Measurements from ENCODE around the gene RNF182.
A peak's percentile ranks its signal among the peaks of the same experiment; 100 is the strongest.
"Not testable (repeated sequence)": the region's sequence is repeated elsewhere in the genome, so short reads cannot be mapped to it uniquely, and the experiment has no call there.

Gene RNF182

GRCh38 chr6:13952101-13952500, 27.3 kb downstream of the RNF182 start:
- FAIRE-seq (no peak), DNase-seq (ENCODE audit: low spot score) (no peak)

DNA sequence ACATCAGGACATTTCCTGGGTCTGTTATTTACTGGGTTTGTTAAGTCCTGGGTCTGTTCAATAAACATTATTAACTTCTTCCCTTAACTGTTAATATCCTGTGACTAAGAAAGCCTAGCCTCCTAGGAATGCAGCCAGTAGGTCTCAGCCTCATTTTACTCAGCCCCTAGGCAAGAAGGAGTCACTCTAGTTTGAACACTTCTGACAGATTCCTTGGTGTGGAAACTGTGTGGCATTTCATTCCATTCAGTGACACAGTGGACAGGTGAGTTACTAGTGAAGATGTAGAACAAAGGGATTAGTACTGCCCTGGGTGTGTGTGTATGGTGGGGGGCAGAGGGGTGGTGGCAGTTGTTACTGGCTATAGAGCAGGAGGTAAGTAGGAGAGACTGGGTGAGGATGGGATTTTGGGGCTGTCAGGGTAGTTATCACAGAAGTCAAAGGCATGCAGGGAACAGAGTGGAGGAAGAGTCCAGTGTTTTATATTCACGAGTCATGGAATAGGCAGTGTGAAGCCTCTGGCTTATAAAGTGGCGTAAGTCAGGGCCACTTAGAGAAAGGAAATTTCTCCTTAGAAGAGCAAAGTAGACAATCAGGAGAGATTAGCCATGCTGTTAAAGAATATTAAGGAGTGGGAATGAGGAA, 28.4 kb downstream of the RNF182 start:
- DNase-seq (ENCODE audit: low spot score), result peak; percentile 22
- no peak for FAIRE-seq

DNA sequence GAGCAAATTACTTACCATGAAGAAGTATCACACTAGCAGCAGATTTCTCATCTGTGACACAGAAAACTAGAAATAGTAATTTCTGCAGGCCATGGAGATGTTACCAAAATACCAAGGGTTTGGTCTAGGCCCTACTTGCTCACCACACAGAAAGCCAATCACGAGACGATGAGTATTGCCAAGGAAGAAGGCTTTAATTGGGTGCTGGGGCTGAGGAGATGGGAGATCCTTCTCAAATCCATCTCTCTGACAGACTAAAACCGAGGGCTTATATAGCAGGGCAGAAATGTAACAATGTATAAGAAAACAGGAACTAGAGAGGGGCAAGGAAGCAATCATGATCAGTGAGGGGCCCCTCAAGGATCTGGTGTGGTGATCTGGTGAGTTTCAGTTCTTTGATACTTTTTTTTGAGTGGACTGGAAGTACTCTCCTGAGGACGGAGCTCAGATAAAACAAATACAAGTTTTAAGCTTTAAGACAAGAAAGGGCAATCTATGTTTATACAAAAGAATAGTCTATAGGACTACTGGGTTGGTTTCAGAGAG, 40.9 kb downstream of the RNF182 start:
- FAIRE-seq (no peak), DNase-seq (ENCODE audit: low spot score) (no peak)

- FAIRE-seq, result no peak
- no peak for DNase-seq (ENCODE audit: low spot score)
Measured at GRCh38 chr6:13971303-13971702, 46.6 kb downstream of the RNF182 start.

- not testable (repeated sequence) for FAIRE-seq; DNase-seq (ENCODE audit: low spot score)
Measured at GRCh38 chr6:13972602-13973001, 47.9 kb downstream of the RNF182 start.

- not testable (repeated sequence) for FAIRE-seq; DNase-seq (ENCODE audit: low spot score)
Measured at GRCh38 chr6:13973422-13973821, 48.7 kb downstream of the RNF182 start.

DNA sequence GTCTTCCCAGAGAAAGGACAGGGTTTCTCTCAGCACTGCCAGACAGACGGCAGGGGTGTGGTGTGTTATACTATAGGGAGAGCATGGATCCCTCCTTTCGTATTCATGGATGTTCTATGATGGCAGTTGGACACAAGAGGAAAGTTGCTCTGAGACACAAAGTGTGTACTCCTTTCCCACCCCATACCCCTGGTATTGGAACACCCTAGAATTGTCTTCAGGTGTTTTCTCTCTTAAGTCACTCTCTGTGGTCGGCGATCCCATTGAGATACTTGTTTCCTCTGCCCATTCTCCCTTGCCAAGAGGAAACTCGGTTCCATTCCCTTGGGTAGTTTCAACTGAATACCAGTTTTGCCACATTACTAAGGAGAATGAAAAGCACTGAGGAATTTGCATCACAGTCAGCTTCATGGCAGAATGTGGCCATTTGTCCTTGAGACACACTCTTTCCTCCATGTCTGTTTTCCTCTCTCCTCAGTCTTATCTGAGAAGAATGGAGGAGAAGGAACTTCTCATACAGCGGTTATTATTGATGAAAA, 53.4 kb downstream of the RNF182 start:
- no peak for DNase-seq (ENCODE audit: low spot score)
- no peak for FAIRE-seq

- DNase-seq (ENCODE audit: low spot score) (no peak), FAIRE-seq (no peak)
Measured at GRCh38 chr6:13978787-13979186, 54.0 kb downstream of the RNF182 start.

DNA sequence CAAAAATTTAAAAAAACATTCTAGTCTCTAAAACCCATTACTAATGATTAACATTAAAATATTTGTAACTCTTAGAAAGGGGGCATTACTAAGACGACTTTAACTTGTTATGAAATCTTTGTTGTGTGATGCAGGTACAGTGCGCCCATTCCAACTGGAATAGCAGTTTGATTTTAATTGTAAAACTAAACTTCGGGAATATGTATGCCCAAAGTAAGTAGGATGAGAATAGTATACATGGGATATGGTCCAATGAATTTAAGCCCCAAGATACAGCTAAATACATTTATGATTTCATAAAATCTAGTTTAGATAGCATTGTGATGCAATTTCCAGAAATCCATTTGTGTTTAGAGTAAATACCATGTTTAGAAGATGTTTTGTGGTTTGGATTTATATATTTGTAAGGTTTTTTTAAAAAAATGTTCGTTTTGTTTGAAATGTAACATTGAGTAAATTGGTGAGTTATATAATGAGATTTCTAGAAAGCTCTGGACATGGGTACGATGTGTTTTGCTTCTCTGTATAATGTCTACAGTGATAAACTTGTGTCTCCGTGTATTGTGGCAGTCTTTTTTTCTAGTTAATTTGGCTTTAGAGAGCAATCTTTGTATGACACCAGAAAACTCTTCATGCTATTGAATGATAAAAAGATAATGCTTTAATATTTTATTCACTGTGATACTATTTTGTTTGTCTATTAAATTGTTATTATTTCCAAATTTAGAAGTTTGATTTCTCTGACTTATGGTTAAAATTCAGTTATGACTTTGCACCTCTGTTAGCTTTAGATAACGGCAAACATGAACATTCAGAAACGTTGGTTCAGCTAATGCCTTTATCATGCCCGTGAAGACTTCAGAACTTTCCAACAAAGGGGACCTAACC, 54.8 kb downstream of the RNF182 start:
- DNase-seq (ENCODE audit: low spot score) (no peak), FAIRE-seq (no peak)

GRCh38 chr6:13980534-13980933, 55.8 kb downstream of the RNF182 start:
- FAIRE-seq (no peak), DNase-seq (ENCODE audit: low spot score) (no peak)

DNA sequence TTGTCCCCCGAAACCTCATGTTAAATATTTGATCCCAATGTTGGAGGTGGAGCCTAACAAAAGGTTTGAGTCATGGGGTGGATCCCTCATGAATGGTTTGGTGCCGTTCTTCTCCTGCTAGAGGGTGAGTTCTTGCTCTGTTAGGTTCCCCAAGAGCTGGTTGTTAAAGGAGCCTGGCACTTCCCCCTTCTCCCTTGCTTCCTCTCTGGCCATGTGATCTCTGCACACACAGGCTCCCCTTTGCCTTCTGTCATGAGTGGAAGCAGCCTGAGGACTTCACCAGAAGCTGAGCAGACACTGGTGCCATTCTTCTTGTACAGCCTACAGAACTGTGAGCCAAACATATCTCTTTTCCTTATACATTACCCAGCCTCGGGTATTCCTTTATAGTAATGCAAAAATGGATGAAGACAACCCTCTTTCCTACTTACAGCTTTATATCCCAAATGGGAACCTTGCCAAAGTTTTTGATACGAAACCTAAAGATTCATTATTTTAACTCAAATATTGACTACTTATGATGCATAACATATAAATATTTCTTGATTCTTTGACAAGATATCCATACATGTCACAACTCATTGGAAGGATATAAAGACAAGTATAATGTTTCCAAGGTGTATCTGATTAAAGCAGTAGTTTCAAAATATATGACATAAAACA, 61.0 kb downstream of the RNF182 start:
- DNase-seq (ENCODE audit: low spot score), result no peak
- FAIRE-seq, result no peak

- no peak for FAIRE-seq
- no peak for DNase-seq (ENCODE audit: low spot score)
Measured at GRCh38 chr6:13986700-13987399, 62.1 kb downstream of the RNF182 start.

DNA sequence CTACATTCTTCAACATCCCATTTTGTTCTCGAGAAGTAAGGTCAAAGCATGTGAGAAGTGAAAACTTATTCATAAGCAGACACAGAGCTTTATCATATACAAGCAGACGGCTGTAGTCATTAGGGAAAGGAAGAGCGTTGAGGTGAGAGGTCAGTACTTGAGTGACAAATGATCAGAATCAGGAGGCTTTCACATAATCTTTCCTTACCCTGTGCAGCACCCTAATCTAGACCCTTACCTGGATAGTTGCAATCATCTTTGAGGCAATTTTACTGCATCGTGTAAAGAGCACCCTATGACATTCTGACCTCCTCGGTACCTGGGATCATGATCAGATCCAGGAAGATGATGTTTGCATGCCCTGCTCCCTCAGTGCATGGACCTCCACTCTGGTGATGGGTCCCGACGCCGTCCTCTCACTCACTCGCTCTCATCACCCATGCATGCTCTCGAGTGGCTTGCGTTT, 62.7 kb downstream of the RNF182 start:
- DNase-seq (ENCODE audit: low spot score), result no peak
- no peak for FAIRE-seq

GRCh38 chr6:13988049-13988738, 63.4 kb downstream of the RNF182 start:
- DNase-seq (ENCODE audit: low spot score) (no peak), FAIRE-seq (no peak)

DNA sequence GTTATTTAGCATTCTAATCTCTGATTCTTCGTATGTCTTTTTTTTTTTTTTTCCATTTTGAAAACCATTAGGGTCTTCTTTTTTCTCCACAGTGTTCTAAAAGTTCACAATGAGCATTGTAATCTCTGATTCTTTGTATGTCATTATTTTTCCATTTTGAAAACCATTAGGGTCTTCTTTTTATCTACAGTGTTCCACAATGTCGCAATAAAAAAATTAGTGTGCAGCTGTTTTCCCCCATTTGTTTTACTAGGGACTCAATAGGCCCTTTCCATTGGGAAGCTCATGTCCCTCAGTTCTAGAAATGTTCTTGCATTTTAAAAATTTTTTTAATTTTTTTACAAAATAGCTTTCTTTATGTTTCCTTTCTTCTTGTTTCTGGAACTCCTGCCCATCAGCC, 64.2 kb downstream of the RNF182 start:
- FAIRE-seq, result no peak

DNA sequence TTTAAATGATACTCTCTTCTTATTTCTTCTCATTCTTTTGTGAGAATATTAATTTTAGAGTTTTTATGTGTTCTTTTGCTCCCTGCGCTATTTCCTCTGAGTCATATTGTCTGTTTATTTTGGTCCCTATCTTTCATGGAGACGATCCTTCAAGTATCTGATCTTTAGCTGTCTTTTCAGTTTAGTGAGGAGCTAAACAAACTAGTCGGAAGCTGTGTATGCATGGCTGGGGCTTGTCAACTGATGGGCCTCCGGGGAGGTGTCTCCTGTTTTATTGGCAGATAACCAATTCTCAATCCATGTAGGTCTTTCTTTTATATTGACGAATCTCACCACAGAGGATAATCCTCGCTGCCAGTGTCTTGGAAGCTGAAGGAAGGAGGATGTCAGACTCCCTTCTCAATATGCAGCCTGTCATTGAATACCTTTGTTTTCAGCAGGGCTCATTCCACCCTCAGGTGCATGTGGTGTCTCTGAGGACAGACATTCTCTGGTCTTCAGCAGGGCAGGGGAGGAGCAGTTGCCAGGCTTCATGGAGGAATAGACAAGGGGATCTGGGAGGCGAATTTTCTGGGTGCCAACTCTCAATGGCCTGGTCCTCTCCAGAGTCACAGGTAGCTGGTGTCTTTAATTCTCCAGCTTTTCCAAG, 64.9 kb downstream of the RNF182 start:
- FAIRE-seq, result no peak
- DNase-seq (ENCODE audit: low spot score), result no peak

More for the DNA sequence above, 64.2 kb downstream of the RNF182 start:
- DNase-seq (ENCODE audit: low spot score), result no peak

GRCh38 chr6:13990796-13991195, 66.0 kb downstream of the RNF182 start:
- no peak for DNase-seq (ENCODE audit: low spot score)
- no peak for FAIRE-seq

DNA sequence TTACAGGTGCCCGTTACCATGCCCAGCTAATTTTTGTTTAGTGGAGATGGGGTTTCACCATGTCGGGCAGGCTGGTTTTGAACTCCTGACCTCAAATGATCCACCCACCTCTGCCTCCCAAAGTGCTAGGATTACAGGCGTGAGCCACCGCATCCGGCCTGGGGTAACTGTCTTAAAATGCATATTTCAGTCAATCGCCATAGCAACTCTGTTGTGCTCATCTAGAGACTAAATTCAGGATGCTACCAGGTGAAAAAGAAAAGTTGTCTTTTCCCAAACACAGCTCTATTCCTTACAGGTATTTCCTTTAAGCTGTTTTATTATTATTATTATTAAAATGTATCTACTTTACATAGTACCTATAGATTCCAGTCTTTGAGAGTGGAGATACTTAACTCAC, 66.6 kb downstream of the RNF182 start:
- DNase-seq (ENCODE audit: low spot score) (no peak), FAIRE-seq (no peak)

DNA sequence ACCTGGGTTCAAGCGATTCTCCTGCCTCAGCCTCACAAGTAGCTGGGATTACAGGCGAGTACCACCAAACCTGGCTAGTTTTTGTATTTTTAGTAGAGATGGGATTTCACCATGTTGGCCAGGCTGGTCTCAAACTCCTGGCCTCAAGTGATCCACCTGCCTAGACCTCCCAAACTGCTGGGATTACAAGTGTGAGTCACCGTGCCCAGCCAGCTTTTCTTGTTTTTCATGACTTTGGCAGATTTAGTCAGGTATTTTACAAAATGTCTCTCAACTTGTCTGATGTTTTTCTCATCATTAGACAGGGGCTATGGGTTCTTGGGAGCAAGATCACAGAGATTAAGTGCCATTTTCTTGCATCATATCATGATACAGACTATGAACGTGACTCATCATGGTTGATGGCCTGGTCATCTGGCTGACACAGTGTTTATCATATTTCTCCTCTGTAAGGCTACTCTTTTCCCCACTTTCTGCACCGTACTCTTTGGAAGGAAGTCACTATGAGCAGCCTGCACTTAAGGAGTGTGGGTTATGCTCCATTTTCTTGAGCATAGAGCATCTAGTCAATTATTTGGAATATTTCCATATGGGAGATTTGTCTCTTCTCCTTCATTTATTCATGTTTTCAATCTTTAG, 67.8 kb downstream of the RNF182 start:
- FAIRE-seq, result peak; percentile 52
- DNase-seq (ENCODE audit: low spot score), result peak; percentile 67
